CD14-positive monocyte (primary cell): Measurements from ENCODE around the gene TMPRSS5. TPM values are rescaled to one million over a fixed set of nuclear protein-coding genes. Genes with fewer than 3 reads are reported as not detected.

Experiments
- DNase-seq, 3 donors: peaks; one replicate each; pipeline ENCODE4 v3.0.0-alpha.2; 2011 to 2022
- H2AFZ ChIP-seq: 2 replicates; pipeline ENCODE4 v1.6.0; 2012; ENCODE audit warnings: mild to moderate bottlenecking, low read depth, low read length, inconsistent platforms; ENCODE audit not compliant: insufficient read depth, poor library complexity, severe bottlenecking
- H3K27ac ChIP-seq, 2 donors: 1 replicate in 1 of 2; 2 replicates in 1 of 2; pipeline ENCODE4 v1.5.1; 2012 to 2013; ENCODE audit warnings: low read length in 2 of 2, control low read depth in 1 of 2, inconsistent platforms in 1 of 2, low read depth in 1 of 2, mild to moderate bottlenecking in 1 of 2
- H3K27me3 ChIP-seq, 2 donors: one replicate each; pipeline versions ENCODE4 v1.6.0 to v1.6.1; 2011 to 2013; ENCODE audit warnings: low read length in 2 of 2; ENCODE audit not compliant: control insufficient read depth in 2 of 2, insufficient read depth in 2 of 2
- H3K36me3 ChIP-seq, 2 donors: replicated peaks in 1 of 2; 1 replicate in 1 of 2; 2 replicates in 1 of 2; pipeline versions ENCODE4 v1.5.1 to v1.6.1; 2012 to 2013; ENCODE audit warnings: low read length in 2 of 2, control low read depth in 1 of 2, inconsistent platforms in 1 of 2, mild to moderate bottlenecking in 1 of 2; ENCODE audit not compliant: insufficient read depth in 2 of 2, control insufficient read depth in 1 of 2
- H3K4me1 ChIP-seq, 2 donors: 1 replicate in 1 of 2; 2 replicates in 1 of 2; pipeline versions ENCODE4 v1.5.1 to v1.6.1; 2012 to 2013; ENCODE audit warnings: low read length in 2 of 2, control low read depth in 1 of 2, inconsistent platforms in 1 of 2, mild to moderate bottlenecking in 1 of 2, moderate library complexity in 1 of 2; ENCODE audit not compliant: insufficient read depth in 2 of 2, control insufficient read depth in 1 of 2
- H3K4me2 ChIP-seq: replicated peaks from 2 replicates; pipeline ENCODE3; 2012; ENCODE audit warnings: low read length, moderate library complexity, mild to moderate bottlenecking; ENCODE audit not compliant: poor library complexity, severe bottlenecking; ENCODE audit errors: extremely low read depth
- H3K4me3 ChIP-seq, 3 experiments: fragments of 200-600 bp in 1 of 3; sonication (generic) in 1 of 3; replicated peaks in 1 of 3; 1 replicate in 2 of 3; 2 replicates in 1 of 3; pipeline ENCODE4 v1.5.1; 2011 to 2013; ENCODE audit warnings: low read length in 3 of 3, mild to moderate bottlenecking in 3 of 3, control low read depth in 2 of 3, low read depth in 2 of 3, inconsistent platforms in 1 of 3, moderate library complexity in 1 of 3
- H3K79me2 ChIP-seq: 2 replicates; pipeline ENCODE4 v1.6.0; 2012; ENCODE audit warnings: mild to moderate bottlenecking, control low read depth, inconsistent platforms, low read length, moderate library complexity; ENCODE audit not compliant: insufficient read depth
- H3K9ac ChIP-seq: 2 replicates; pipeline ENCODE4 v1.6.0; 2017; ENCODE audit warnings: low read length, mild to moderate bottlenecking; ENCODE audit not compliant: insufficient read depth, poor library complexity, severe bottlenecking
- H3K9me3 ChIP-seq, 2 donors: replicated peaks in 1 of 2; 1 replicate in 1 of 2; 2 replicates in 1 of 2; pipeline versions ENCODE4 v1.5.1 to v1.6.1; 2012 to 2013; ENCODE audit warnings: low read length in 2 of 2, control low read depth in 1 of 2; ENCODE audit not compliant: control insufficient read depth in 1 of 2, insufficient read depth in 1 of 2
- H4K20me1 ChIP-seq: 2 replicates; pipeline ENCODE4 v1.6.0; 2012; ENCODE audit warnings: mild to moderate bottlenecking, low read length, control low read depth, moderate library complexity; ENCODE audit not compliant: insufficient read depth
- H3K27ac Mint-ChIP-seq, 7 donors: one replicate each; pipeline ENCODE4 v1.8.0; 2020; ENCODE audit warnings: mild to moderate bottlenecking in 7 of 7, mixed read lengths in 7 of 7, moderate library complexity in 6 of 7, inconsistent platforms in 2 of 7
- H3K27me3 Mint-ChIP-seq, 3 donors: one replicate each; pipeline ENCODE4 v1.8.0; 2021 to 2022; ENCODE audit warnings: low read depth in 3 of 3, mild to moderate bottlenecking in 3 of 3, mixed read lengths in 3 of 3, moderate library complexity in 3 of 3, inconsistent platforms in 1 of 3
- H3K36me3 Mint-ChIP-seq, 2 donors: one replicate each; pipeline ENCODE4 v1.8.0; 2020; ENCODE audit warnings: mixed read lengths in 2 of 2, inconsistent platforms in 1 of 2, mild to moderate bottlenecking in 1 of 2
- H3K4me1 Mint-ChIP-seq: one replicate; pipeline ENCODE4 v1.8.0; 2020; ENCODE audit warnings: mild to moderate bottlenecking, mixed read lengths
- H3K4me3 Mint-ChIP-seq, 2 donors: one replicate each; pipeline ENCODE4 v1.8.0; 2020; ENCODE audit warnings: mild to moderate bottlenecking in 2 of 2, mixed read lengths in 2 of 2, moderate library complexity in 1 of 2
- H3K9me3 Mint-ChIP-seq, 7 donors: one replicate each; pipeline ENCODE4 v1.8.0; 2020 to 2022; ENCODE audit warnings: mixed read lengths in 7 of 7, mild to moderate bottlenecking in 6 of 7, moderate library complexity in 6 of 7, inconsistent platforms in 2 of 7
- CTCF ChIP-seq: fragments of 200-600 bp; IDR thresholded peaks from one replicate; pipeline ENCODE4 v1.8.0; 2022; ENCODE audit warnings: antibody characterized with exemption, mild to moderate bottlenecking
- WGBS: methylation state at CpG from one replicate; pipeline ENCODE4 v1.1.5; 2013; ENCODE audit warnings: missing lambda C conversion rate; ENCODE audit not compliant: insufficient coverage; 5-methylcytosine and 5-hydroxymethylcytosine counted together
- intact Hi-C, 2 donors: fragments of 100-400 bp; cut with micrococcal nuclease; formaldehyde crosslinking; loops; one replicate each; pipeline versions ENCODE4 v1.15.0 to v1.15.1; 2023
- polyA plus RNA-seq, 3 donors: library from polyadenylated mRNA; depleted of rRNA in 1 of 3; unstranded in 2 of 3; stranded (reverse) in 1 of 3; fragments of 300-500 nt in 2 of 3; fragments of >200 nt in 1 of 3; fragmentation: Illumina TruSeq in 2 of 3; gene quantifications; 1 replicate in 2 of 3; 2 replicates in 1 of 3; pipeline ENCODE4 v1.2.3, GENCODE V29; 2012 to 2021

TMPRSS5 gene
- polyA plus RNA-seq, 3 donors: 0.80 TPM; not detected in 2

DNA sequence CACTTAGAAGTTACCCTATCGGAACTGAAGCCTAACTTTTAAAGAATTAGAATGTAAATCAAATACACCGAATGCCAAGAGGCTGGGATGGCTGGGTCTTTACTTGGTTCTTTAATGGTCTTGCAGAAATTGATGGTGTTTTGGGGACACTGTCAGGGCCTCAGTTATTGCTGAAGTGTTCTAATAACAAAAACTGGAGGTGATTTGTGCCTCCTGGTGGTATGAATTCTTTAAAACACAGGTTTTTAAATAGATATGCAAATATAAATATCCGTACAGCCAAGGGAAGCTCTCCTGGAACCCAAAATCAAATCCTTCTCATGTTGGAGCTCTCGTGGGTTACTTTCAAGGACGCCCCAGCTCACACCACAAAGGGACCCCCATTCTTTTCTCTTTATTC, 19.3 kb upstream of the TMPRSS5 start:
- H3K27ac ChIP-seq: no peak overlapping the region
- no peak overlapping the region for H3K4me3 ChIP-seq
- Mint-ChIP-seq H3K9me3 (peaks cover 0 to 4% (median 3%) of the 10 kb centered on the region in 7 donors), H3K4me1 (peaks cover 8% of the 10 kb centered on the region), H3K27me3 (peaks cover 0 to 2% (median 2%) of the 10 kb centered on the region in 3 donors), H3K4me3 (no peak overlapping the region), H3K27ac (no peak overlapping the region), H3K36me3 (peaks cover 0 to 2% of the 10 kb centered on the region in 2 donors)
- peaks cover 3 to 5% of the 10 kb centered on the region in 2 donors for H3K4me1 ChIP-seq
- no peak overlapping the region for H3K4me2 ChIP-seq
- no peak overlapping the region for H2AFZ ChIP-seq
- no peak for DNase-seq
- H3K27me3 ChIP-seq: no peaks in the 10 kb centered on the region
- TF ChIP-seq CTCF: no peak
- no peaks in the 10 kb centered on the region for H3K36me3 ChIP-seq
- no peaks in the 10 kb centered on the region for H3K9me3 ChIP-seq
- no peak overlapping the region for H3K9ac ChIP-seq
- intact Hi-C loops: no loop called here
- H4K20me1 ChIP-seq: no peaks in the 10 kb centered on the region
- 100% methylated on average over 1 of the region's 5 CpGs for WGBS
- no peaks in the 10 kb centered on the region for H3K79me2 ChIP-seq

GRCh38 chr11:113724778-113725177, 18.7 kb upstream of the TMPRSS5 start:
- H3K27ac Mint-ChIP-seq: no peak overlapping the region

More at GRCh38 chr11:113724778-113725177, 18.7 kb upstream of the TMPRSS5 start:
- peaks cover 0 to 2% (median 2%) of the 10 kb centered on the region in 3 donors for H3K27me3 Mint-ChIP-seq
- intact Hi-C loops: no loop called here
- H3K9me3 Mint-ChIP-seq: peaks cover 0 to 7% (median 3%) of the 10 kb centered on the region in 7 donors
- Histone ChIP-seq H3K4me3 (no peak overlapping the region), H3K27me3 (no peaks in the 10 kb centered on the region), H3K4me2 (no peak overlapping the region), H3K4me1 (peaks cover 3 to 5% of the 10 kb centered on the region in 2 donors), H3K79me2 (no peaks in the 10 kb centered on the region), H3K36me3 (no peaks in the 10 kb centered on the region), H3K27ac (no peak overlapping the region), H3K9me3 (no peaks in the 10 kb centered on the region), H3K9ac (no peak overlapping the region), H2AFZ (no peak overlapping the region), H4K20me1 (no peaks in the 10 kb centered on the region)
- peaks cover 8% of the 10 kb centered on the region for H3K4me1 Mint-ChIP-seq
- TF ChIP-seq CTCF: no peak
- no peaks in the 10 kb centered on the region for H3K36me3 Mint-ChIP-seq
- H3K4me3 Mint-ChIP-seq: no peak overlapping the region
- 100% methylated on average over 2 of the region's 3 CpGs for WGBS
- DNase-seq: no peak
